Fibroblast of skin of back (primary cell): ENCODE measurements around the gene FUT4.
"Not testable (repeated sequence)": the region's sequence is repeated elsewhere in the genome, so short reads cannot be mapped to it uniquely, and the experiment has no call there.

Experiments used
- DNase-seq: peaks from one replicate; pipeline ENCODE4 v3.0.0-alpha.2; 2013

Gene FUT4

DNA sequence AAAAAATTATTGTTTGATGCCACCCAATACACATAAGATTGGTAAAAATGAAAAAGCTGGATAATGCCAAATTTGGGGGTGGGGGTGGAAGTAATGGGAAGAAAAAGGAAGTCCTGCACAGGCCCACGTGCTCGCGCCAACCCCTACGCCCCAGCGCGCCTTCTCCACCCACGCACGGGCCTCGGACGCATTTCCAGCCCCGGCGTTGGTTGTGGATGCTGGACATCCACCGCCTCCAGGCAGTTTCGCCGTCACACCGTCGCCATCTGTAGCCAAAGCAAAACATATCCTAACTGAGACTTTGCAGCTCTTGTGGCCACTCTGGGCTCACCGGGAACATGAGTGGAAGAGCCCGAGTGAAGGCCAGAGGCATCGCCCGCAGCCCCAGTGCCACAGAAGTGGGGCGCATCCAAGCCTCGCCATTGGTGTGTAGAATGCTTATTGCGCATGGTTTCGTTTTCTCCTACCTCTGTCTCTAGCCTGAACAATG is 23.5 kb downstream of the FUT4 start, which contains the start of gene PIWIL4:
Gene PIWIL4 (plus strand): TSS at position 188 of the 490 bp plus-strand sequence. CDS start 151 bp downstream, at position 339.
- DNase-seq, result no peak

DNA sequence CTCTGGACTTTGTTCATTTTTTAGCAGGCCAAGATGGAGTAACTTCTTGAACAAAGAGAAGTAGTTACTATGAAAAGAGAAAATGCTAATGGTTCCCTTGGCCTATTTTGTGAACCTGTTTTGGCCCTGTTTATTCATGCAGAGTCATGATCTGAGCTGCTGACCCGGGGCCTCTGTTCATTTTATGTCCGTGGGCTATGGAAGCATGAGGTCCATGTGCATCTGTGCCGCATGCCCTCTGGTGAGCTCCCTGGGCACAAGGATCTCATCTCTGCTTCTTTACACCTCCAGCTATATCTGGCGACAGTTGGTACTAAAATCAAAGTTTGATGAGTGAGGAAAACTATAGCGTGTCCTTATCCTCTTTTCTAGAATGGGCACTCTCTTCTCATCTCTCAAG is 24.5 kb downstream of the FUT4 start:
- no peak for DNase-seq

DNA sequence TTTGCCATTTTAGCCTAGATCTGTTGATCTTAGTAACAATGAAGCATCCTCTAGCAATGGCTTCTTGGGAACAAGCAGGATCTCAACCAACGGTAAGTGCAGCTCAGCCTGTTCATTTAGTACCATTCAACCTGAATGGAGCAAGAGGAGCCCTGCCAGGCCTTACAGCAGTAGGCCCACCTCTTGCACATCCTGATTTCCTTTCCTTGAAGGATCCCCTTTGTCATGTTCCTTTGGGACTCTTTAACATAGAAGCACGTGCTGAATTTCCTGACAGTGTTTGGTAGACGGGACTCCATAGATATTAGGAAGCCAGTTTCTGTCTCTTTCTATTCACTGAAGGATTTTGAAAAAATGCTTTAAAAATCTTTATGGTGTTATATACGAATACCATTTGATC is 25.0 kb downstream of the FUT4 start:
- DNase-seq, result no peak

DNA sequence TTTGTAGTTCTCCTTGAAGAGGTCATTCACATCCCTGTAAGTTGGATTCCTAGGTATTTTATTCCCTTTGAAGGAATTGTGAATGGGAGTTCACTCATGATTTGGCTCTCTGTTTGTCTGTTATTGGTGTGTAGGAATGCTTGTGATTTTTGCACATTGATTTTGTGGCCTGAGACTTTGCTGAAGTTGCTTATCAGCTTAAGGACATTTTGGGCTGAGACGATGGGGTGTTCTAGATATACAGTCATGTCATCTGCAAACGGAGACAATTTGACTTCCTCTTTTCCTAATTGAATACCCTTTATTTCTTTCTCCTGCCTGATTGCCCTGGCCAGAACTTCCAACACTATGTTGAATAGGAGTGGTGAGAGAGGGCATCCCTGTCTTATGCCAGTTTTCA is 29.3 kb downstream of the FUT4 start:
- not testable (repeated sequence) for DNase-seq

DNA sequence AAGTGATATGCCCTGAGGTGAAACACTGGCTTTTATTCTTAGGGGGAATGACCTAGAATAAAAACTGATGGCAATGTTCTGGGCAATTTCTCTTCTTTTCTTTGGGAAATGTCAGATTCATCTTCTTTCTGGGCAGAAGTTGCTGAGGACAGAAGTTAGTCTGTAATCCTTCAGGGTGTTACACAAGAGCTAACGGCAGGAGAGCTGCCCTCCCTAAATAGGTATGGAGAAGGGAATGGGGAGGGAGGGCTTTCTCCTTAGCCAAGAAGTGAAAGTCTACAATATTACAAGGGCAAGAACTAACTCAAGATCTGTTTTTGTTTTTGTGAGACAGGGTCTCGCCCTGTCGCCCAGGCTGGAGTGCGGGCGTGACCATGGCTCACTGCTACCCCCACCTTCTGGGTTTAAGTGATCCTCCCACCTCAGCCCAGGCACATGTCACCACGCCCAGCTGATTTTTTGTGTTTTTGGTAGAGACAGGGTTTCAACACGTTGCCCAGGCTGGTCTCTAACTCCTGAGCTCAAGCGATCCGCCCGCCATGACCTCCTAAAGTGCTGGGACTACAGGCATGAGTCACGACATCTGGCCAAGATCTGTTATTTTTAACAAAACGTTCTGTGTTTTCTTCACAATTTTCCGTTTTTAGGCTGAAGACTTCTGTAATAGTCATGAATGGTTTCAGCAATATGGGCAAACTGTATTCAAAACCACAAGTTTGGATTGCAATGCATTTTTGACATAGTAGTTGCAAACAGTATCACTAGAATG is 30.7 kb downstream of the FUT4 start:
- peak; percentile 89 for DNase-seq

DNA sequence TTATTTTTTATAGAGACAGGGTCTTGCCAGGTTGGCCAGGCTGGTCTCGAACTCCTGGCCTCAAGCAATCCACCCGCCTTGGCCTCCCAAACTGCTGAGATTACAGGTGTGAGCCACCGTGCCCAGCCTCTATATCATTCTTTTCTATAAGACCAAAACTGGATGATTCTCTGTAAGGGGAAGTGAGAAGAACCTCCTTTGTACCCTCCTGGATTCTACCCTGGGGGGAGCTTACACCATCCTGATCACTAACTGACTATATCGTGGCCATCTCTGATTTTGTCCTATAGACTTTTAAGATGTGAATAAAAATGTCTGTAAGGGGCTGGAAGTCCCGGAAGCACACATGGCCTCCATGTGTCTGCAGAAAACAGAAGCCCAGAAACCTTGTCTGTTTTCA is 32.6 kb downstream of the FUT4 start:
- DNase-seq, result no peak

DNA sequence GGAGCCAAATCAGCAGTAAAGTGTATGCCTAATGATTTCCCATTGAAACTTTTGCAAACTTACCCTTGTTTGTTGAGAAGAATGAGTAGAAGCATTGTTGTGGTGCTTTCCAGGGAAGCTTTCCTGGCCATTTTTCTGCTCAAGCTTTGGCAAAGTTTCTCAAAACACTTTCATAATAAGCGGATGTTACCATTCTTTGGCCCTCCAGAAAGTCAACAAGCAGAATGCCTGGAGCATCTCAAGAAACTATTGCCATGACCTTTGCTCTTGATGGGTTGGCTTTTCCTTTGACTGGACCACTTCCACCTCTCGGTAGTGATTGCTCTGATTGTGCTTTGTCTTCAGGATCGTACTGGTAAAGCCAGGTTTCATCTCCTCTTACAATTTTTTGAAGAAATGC is 34.1 kb downstream of the FUT4 start:
- DNase-seq, result no peak

DNA sequence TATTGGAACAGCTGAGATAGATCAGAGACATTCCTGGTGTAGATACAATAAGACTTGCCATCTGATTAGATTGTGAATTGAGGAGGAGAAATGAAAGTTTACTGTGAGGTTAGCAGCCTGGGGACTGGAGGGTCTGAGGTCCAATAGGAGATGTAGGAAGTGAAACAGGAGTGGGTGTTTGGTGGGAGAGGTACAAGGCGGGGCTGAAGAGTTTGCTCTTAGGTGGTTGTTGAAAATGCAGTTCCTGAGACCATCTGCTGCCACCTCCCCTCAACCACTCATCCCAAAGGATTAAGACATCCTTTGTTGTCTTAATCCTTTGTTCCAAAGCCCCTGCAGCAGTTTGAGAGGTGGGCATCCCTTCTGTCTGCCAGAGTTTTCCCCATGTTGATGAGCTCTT is 38.2 kb downstream of the FUT4 start:
- DNase-seq, result no peak

DNA sequence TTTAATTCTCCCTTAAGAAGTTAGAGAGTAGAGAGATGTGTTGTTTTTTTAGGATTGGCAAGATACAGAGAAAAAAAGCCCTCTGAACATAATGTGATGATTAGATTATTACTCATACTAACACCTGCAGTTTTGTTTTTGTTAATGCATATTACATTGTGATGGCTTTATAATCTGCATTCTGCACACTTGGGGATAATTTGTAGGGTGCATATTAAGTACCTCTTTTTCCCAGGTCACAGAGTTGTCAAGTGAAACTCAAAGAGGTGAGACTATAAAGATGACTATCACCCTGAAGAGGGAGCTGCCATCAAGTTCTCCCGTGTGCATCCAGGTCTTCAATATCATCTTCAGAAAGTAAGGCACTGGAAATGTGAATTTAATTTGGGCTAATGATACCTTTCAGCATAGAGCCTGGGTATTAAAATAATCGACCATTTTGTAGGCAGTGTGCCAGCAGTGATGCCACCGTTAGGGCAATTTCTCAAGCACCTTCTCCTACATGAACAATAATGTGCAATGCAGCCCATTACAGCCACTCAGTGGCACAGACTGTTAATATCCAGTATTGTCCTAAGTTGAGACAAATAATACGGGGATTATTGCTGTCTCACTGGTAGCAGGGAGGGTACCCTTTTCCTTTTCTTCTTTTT is 39.6 kb downstream of the FUT4 start:
- no peak for DNase-seq

DNA sequence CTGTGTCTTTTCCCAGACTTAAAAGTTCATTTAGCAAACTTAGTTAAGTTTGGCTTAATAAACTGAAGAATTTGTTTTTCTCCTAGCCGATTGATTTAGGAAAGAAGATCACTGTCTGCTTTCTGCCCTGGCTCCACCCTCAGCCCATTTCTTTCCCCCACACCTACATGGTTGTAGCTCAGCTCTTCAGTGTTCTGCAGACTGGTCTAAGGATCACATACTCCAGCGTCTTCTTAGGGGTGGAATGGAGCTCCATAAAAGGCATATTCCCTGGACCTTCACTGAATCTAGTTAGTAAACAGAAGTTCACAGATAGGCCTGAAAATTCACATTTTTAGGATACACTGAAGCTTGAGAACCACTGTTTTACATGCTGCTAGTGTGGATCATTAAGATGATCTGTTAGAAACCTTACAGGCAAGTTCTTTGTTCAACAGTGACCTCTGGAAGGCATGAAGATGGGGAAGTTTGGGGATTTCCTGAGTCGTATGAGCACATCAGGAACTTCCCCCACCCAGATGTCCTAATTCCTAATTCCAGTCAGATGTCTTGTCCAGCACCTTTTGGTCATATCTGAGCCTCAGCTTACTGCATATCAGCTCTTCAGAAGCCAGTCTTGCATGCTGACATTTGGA is 40.3 kb downstream of the FUT4 start:
- DNase-seq, result no peak

DNA sequence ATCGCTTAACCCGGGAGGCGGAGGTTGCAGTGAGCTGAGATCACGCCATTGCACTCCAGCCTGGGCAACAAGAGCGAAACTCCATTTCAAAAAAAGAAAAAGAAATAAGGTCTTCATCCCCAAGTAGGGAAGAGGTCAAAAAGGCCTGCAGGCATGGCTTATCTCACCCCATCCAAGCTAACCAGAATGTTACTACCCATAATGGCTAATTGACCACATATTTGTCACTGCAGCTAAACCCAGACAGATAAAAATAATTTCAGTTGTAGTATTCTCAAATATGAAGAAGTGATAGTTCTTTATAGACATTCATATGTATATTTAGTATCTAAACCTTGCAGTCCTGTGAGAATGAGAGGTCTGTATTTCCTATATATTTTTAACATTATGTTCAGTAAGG is 41.3 kb downstream of the FUT4 start:
- no peak for DNase-seq

DNA sequence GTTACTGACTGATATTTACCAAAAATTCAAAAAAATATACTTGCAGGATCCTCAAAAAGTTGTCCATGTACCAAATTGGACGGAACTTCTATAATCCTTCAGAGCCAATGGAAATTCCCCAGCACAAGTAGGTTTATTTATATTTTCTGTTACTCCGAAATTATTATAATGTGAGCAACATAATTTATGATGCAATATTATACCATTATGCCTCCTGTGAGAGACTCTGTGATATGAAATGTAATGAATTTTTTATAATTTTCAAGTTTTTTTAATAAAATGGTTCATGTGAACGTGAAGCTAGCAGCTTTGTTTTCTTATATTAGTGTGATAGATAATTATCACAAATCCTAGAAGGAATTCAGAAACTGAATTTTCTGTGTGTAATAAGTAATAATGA is 41.7 kb downstream of the FUT4 start:
- DNase-seq, result no peak

DNA sequence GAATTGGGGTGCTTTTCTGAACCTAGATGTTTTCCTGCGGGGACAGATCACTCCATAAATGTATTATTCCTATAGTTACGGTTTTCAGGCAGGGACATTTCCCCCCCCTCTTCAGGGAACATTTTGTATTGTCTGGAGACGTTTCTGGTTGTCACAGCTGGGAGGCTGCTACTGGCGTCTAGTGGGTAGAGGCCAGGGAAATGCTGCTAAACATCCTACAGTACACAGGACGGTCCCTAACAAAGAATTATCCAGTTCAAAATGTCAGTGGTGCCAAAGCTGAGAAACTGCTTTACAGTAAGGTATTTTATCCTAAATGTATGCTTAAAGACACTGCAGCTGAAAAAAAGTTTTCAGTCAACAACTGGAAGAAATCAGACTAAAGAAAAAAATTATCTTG is 42.8 kb downstream of the FUT4 start:
- DNase-seq, result no peak

DNA sequence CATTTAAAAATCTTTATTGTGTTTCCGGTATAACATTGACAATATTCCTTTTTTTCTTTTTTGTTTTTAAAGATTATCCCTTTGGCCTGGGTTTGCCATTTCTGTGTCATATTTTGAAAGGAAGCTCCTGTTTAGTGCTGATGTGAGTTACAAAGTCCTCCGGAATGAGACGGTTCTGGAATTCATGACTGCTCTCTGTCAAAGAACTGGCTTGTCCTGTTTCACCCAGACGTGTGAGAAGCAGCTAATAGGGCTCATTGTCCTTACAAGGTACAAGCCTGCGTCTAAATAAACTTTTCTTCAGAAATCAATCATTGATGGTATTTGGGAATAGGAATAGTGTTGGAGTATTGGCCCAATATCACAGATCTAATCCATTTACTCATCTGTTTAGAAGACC is 43.3 kb downstream of the FUT4 start:
- no peak for DNase-seq

DNA sequence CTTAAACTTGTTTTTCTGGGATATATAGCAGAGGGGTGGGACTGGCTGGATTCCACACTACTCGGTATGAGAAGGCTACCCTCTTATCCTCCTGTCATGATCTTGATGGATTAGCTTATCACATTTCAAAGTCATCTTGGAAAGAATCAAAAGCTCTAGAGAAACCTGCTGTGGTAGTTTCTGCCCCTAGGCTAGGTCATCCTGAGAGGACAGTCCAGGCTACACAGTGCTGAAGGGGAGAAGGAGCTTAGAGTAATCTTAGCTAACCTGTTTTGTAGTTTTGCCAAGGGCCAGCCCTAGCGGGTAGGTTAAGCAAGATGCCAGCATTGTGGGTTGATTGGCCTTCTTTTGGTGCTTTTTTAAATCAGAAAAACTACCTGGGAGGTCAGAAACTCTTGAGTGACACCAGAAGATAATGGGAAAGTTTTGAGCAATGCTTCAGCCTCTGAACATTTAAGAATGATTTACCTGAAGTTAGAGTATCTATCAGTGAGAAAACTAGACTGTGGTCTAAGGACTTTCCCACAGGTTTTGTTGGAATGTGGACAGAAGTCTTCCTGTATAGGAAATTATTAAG is 44.7 kb downstream of the FUT4 start:
- DNase-seq, result no peak

DNA sequence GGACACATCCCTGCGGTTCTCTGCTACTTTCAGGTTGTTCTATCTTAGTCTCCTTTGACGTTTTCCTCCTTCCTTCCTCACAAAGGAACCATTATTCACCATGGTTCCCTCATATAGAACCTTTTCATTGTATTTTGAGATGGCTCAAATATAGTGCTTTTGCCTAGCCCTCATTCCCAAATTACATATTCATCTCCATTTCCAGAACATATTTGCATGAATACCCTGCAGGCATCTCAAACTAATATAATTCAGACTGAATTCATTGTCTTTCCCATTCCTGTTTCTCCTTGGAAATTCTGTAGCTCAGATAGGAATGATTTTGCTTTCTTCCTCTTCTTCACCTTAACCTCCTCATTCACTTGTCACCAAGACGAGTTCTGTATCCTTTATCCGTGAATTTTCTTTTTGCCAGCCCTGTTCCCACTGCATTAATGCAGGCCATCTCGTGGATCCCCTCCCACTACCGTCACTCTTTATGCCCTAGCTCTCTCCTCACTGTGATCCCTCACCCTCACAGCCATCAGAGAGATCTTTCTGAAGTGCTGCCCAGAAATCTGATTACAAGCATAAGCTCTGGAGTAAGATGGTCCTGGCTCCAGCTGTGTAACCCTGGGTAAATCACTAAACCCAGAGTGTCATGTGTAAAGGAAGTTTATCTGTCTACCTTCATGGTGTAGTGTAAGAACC is 46.8 kb downstream of the FUT4 start:
- no peak for DNase-seq

DNA sequence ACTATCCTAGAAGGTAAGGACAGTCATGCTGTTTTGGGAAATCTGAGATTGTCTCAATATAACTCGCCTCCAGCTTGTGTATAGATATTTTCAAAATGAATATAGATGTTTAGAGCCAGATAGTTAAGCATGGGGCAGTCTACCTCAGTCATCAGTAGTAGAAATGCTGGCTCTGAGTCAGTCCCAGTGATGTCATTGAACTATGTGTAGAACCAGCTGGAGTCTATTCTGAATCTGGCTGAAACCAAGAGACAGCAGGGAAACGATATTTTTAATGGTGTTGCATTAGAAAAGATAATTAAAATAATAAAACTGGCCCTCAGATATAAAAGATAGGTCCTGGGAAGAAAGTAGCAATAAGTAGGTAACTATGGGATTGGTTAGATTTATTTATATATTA is 49.3 kb downstream of the FUT4 start:
- peak; percentile 26 for DNase-seq

DNA sequence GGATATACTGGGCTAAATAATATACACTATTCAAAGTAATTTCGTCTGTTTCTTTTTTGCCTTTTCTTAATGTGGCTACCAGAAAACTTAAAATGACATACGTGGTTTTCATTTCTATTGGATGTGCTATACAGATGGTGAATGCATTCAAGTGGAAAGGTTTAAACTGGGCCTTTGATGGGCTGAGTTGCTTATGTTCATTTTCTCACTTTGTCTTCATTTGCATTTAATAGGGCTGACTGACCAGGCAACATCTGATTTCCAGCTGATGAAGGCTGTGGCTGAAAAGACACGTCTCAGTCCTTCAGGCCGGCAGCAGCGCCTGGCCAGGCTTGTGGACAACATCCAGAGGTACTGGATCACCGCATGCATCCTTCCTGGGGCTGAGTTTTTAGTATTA is 51.4 kb downstream of the FUT4 start:
- DNase-seq, result no peak

DNA sequence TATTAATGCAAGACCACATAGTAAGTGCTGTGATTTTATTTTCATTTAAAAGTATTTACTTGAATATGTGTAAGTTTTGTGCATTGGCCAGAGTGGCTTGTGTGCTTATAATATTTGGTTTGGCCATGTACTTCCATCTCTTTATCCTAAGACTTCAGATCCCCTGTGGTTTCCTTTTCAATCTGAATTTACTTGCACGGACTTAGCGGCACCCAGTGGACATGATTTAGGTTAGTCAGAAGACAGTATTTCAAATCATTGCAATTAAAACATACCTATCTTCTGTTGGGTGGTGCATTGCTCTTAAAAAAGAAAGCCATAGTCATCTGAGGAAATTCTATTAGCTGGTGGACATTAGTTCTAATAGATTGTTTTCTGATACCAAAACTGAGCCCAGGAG is 54.2 kb downstream of the FUT4 start:
- DNase-seq, result no peak
